NCI-H1694 (cell line): ENCODE data around the gene UXS1.
A peak's percentile ranks its signal among the peaks of the same experiment; 100 is the strongest.

Source experiments
- DNase-seq: peaks from one replicate; lab custom pipeline; 2025; lab: John Stamatoyannopoulos, UW

UXS1 gene

DNA sequence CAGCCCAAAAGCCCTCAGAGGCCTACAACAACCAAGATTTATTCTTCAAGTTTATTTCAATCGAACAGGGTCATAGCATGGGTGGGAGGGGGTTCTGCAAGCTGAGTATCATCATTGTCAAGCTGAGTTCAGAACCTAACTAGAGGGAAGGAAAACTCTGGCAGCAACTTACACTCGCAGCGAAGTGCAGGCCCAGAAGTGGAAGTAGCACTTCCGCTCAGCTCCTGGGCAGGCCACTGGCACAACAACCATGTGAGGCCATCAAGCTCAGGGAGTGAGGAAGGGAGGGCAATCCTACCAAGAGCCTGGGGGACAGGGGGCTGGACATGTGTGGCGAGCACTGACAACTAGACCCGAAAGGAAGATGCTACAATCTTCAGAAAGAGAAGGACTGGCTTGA, 4.8 kb downstream of the UXS1 start:
- no peak for DNase-seq

GRCh38 chr2:106187273-106187891, 6.7 kb downstream of the UXS1 start:
- DNase-seq: no peak

- no peak for DNase-seq
Measured at GRCh38 chr2:106185475-106186184, 8.5 kb downstream of the UXS1 start.

- DNase-seq: no peak
Measured at GRCh38 chr2:106184857-106185256, 9.2 kb downstream of the UXS1 start.

DNA sequence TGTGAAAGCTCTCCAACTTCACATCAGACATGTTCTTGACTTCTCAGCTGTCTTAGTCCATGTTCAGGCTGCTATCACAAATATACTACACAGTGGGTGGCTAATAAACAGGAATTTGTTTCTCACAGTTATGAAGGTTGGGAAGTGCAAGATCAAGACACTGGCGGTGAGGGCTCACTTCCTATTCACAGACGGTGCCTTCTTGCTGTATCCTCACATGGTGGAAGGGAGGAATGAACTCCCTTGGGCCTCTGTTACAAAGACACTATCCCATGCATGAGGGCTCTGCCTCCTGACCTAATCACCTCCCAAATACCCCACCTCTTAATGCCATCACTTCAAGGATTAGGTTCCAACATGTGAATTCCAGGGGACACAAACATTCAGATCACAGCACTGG, 9.7 kb downstream of the UXS1 start:
- DNase-seq: no peak

DNA sequence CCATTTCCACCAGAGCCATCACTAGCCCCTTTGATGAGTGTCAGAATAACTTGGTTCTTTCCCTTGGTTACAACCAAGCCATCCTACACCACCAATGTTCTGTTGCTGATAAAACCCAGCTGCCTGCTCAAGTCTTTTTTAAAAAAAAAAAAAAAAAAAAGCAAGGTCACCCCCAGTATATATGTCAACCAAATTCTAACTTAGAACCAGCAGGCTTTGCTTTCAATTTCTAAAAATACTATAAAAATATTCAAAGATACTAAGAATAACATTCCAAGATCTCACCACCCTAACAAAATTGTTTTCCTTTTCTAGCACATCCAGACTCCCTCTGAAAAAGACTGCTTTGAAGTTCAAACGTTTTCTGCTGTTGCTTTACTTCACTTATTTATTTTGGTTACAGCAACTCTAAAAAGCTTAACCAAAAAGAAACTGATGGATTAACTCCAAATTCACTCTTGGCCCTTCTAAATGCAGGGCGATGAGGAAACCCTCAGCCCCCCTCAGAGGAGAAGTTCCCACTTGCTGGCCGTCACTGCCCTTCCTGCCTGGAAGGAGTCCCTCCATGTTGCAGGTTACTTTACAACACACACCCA, 10.9 kb downstream of the UXS1 start:
- no peak for DNase-seq

- no peak for DNase-seq
Measured at GRCh38 chr2:106181064-106181463, 13.0 kb downstream of the UXS1 start.

GRCh38 chr2:106180602-106181001, 13.5 kb downstream of the UXS1 start:
- no peak for DNase-seq

DNA sequence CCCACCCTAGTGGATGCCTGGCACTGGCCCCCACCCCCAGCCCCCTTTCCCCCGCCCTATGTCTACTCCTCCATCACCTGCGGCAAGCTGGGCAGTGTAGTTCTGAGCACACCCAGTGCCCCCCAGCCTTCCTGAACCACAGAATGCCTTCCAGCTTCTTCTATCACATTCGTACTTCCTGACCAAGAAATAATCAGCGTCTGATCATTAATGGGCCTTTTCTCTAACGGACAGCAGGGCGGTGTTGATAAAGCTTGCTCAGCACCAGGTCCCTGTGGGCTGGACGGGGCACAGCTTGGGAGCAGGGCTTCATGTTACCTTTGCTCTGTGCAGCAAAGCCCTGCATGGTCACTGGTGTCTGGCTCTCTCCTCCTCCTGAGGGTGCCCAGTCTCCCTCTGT, 15.4 kb downstream of the UXS1 start:
- DNase-seq: no peak

DNA sequence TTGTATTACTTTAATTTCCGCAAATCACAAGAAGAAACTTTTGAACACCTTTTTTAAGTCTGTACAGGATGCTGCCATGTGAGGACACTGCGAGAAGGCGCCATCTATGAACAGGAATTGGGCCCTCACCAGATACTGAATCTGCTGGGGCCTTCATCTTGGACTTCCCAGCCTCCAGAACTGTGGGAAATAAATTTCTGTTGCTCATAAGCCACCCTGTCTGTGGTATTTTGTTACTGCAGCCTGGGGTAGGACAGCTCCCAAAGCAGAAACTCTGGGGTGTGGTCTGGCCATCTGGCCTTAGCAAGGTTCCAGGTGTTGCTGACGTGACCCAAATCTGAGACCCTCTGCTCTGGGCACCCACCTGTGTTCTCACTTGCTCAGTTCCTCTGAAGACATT, 16.5 kb downstream of the UXS1 start:
- DNase-seq: no peak

GRCh38 chr2:106176446-106177099, 17.5 kb downstream of the UXS1 start:
- DNase-seq: no peak

DNA sequence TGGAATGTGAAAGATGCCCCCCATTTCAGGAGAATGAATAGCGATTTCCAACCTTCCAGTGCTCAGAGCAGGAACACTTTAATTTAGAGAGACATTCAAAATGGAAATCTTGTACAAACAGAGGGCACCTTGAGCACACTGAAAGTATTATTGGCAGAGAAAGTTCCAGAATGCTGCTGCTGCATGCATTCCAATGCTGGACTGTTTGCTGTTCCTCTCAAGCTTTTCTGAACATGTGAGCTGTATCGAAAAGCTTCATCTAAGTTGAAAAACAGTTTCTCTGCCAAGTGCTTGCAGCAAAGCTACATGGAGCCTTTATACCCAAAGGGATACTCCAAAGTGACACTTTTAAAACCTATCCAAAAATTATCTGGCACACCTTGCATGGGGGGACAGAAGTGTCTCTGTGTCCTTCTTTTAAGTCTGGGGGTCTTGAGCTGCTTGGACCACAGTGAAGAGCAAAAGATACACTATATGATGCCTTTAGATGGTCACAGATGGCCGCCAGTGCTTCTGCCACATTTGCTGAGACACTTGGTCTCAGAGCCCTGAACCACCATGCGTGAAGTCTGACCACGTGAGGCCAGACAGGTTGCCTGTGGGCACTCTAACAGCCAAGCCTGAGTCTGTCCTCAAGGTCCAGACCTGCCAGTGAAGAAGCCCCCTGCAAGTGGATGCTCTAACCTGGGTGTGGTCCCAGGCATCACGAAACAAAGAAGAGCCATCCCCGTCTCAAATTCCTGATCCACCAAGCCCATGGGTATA, 18.8 kb downstream of the UXS1 start:
- DNase-seq: no peak

DNA sequence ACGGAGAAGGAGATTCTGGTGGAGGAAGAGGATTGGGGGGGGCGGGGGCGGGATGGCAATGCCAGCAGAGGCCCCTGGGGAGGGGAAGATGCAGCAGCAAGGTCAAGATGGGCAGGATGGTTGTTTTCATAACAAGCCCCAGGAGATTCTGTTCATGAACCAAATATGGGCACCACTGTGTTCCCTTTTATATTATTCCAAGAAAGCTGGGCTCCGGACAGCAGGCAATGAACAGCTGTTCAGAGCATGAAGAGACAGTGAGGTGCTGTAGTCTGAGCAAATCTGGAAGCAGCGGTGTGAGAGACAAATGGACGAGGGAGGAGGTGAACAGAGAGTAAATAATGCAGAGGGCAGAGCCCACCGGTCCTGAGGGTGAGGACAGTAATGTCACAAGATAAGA, 20.0 kb downstream of the UXS1 start:
- DNase-seq: peak; percentile 36

DNA sequence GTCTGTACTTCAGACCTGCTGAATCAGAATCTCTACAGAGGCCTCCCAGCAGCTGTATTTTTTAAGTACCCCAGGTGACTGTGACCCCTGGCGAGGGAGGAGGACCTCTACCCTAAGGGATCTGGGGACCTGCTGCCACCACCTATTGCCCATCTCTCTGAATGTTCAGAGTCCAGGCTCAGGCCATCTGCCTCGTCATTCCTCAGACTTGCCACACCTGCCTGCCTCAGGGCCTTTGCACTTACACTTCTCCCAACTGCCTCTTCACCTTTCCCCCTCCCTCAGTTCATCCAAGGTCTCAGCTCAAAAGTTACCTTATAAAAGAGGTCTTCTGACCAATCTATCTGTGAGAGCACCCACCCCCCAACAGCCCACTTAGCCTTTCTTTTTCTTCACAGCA, 21.5 kb downstream of the UXS1 start:
- DNase-seq: no peak

DNA sequence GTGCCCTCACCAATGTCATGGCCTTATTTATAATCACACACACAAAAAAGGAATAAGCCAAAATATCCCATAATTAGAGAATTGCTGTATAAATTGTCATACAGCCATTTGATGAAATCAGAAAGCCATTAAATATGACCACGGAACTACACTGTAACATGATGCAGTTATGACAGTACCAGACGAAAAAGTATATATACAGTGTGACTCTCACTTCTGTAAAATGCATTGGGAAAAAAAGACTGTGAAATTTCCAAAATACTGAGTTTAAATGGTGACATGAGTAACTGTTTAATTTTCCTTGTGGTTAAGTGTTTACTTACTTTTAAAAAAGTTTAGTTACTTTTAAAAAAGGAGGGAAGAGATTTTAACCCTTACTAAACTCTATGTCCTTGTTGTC, 25.4 kb downstream of the UXS1 start:
- no peak for DNase-seq

DNA sequence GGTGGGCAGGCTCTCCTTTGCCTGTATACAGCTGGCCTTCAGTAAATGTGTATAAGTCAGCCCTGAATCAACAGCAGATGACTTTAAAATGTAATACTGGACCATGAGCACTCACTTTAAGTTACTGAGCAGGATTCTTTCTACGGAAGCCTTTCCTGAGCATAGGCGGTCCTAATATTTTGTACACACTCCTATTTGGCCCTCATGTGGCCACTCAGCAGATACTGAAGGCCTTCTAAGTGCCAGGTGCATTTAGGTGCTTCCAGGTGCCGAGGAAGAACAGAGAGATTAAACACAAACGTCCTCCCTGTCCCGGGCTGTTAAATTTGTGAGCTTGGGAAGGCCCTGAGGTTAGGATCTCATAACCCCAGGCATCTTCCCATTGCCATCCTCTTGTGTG, 27.0 kb downstream of the UXS1 start:
- DNase-seq: no peak

- DNase-seq: no peak
Measured at GRCh38 chr2:106165561-106165960, 28.5 kb downstream of the UXS1 start.

GRCh38 chr2:106165029-106165428, 29.1 kb downstream of the UXS1 start:
- no peak for DNase-seq

GRCh38 chr2:106163948-106164545, 30.1 kb downstream of the UXS1 start:
- no peak for DNase-seq

GRCh38 chr2:106161938-106162820, 31.9 kb downstream of the UXS1 start:
- DNase-seq: no peak

DNA sequence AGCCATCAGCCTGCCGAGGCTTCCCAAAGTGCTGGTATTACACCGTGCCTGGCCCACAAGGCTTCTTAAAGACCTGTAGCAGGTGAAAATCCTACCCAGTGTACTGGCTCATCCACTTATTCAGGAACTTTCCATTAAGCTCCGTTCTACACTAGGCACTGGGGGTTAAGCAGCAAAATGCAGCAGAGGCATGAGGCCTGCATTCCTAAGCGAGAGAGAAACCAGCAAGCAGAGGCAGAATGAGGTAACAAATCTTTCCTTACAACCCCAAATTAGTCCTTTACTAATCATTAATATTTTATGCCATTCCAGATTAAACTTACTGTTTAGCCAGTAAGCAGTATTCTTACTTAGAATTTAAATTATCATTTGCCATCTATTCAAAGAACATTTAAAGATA, 32.8 kb downstream of the UXS1 start:
- no peak for DNase-seq
